GM19035 (cell line): Measurements from ENCODE around the gene GRM7.

Experiments
- ATAC-seq: cut with Tn5 transposase; IDR thresholded peaks from one replicate; pipeline ENCODE4 v1.9.1; 2021; ENCODE audit not compliant: unreplicated experiment

The GRM7 gene

DNA sequence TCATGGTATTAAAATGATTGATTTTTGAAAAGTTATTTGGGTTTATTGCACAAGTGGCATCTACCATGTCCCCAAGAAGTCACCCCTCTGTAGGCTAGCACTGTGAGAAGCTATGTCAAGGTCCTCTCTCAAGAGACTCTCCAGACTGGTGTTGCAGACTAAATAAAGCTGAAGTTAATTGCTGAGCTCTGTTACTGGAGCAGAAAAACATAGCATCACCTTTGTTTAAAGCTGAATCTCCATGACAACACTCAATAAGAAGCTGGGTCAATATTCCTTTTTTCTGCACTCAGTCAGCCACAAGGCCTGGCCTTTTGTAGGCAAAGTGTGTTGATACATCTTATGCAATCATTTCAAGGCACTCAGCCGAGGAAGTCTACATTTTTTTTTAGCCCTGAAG is 834.1 kb downstream of the GRM7 start:
- no peak for ATAC-seq

DNA sequence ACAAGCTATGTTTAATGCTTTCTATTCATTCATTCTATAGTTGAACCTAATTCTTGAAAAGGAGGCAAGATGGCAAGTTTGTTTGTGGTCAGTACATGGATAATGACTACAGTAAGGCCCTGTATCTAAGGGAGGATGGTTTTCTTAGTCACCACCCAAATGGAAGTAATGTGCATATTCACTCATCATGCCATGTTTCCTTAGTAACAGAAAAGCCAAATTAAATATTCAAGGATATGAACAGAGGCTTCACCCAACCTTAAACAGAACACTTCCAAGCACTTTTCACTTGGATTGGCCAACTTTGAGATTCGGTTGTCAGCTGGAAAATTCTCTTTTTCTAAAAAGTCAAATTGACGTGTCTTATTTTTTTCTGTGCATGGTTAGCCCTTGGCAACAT is 835.4 kb downstream of the GRM7 start:
- ATAC-seq: no peak

DNA sequence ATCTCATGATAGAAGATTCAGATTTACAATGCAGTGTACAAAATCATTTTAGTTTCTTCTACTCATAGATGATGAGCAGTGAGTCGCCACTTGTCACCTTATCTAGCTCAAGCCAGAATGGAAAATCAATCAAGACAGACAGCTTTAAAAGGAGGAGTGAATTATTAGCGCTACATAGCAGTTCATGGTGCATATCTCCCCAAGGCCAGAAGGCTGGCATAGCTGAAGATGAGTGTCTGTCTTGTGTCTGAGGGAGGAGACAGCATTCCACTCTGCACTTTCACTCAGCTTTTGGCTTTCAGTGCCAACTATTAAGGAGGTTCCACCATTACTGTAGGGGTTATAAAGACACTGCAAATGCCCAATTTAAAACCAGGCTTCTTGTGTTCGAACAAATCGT is 836.6 kb downstream of the GRM7 start:
- ATAC-seq: no peak

DNA sequence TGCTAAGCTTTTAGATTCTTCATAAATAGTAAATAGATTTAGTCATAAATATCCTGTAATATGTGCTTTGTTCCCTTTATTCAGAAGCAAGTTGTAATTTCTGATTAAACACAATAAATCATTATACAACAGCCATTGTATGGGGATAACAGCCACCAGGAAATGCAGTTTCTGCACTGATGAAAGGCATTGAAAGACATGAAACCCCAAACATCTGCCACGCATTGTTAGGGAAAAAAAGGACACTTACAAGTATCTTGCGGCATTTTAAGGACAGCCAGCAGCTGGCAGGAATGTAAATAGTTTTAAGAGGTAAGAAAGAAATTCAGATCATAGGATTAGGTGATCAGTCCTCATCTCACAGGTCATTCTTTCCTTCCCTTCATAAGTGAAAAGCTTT is 839.6 kb downstream of the GRM7 start:
- no peak for ATAC-seq

DNA sequence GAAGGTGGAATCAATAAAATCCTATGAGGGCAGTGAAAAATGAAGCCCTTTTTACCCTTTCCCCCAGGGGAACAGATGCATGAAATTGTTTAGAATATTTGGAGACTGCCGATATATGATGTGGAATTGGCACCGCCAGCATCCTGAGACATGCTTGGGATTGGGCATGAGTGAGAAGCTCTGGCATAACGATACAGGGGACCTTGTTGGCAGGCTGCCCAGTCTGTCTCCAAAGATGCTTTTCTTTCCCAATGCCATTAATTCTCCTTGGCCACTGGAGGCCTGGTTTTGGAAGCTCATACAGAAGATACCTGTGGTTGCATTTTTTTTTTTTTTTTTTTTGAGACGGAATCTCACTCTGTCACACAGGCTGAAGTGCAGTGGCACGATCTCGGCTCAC is 840.1 kb downstream of the GRM7 start:
- ATAC-seq: no peak

DNA sequence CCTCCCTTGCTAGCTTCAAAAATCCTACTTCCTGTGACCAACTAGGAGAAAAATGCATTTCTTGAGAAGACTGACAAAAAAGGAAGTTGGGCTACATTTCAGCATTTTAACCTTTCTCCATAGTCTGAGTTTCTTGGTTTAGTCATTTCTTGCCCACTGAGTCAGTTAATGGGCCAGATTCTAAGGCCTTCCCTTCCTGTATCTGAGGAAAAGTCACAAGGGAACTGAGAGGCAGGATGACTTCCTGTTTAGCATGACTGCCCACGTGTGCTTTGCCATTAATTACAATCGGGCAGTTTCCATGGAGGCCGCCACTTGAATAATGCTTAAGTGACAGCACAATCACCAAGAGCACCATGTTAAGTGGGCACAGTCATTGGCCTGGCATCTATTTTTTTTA is 846.3 kb downstream of the GRM7 start:
- no peak for ATAC-seq

DNA sequence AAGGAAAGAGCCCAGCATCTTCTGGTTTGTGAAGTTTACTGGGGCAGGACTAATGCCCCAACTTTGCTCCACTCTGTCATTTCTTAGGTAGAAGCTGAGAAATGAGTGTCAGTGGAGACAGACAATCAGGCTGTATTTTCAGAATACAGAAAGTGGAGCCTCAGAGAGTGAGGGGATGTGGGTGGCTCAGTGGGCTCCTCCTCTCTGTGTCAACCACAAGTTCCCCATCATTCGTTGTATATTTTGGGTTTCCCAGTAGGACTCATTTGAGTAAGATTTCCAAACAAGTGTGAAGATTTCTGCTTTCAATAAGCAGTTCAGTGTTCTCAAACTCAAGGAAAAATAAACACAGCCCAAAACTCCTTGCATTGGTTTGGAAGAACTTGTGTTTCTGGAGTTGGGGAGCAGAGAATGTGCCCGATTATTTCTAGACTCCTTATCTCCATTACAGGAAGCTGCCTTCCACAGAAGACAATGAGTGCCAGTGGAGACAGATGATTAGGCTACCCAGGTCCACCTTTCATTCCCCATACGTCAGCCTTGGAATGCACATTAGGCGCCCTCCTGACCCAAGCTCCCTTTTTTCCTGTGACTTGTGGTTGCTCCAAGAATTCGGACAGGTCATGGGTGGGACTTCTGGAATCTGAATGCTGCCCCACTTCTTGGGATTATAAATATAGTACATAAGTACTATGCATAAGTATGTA is 848.6 kb downstream of the GRM7 start:
- ATAC-seq: no peak

DNA sequence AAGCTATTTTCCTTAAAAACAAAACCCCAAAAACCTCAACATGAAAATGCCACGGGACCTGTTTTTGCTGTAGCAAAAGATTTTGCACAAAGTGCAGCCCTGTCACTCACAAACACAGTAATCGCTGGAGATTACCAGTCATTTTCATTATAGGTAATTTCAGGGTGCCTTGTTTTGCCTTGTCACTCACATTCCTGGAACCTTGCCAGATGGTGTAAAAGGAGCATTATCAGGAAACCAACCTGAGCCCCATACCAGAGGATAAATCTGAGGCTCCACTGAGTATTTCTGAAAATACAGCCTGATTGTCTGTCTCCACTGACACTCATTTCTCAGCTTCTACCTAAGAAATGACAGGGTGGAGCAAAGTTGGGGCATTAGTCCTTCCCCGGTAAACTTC is 849.4 kb downstream of the GRM7 start:
- no peak for ATAC-seq

DNA sequence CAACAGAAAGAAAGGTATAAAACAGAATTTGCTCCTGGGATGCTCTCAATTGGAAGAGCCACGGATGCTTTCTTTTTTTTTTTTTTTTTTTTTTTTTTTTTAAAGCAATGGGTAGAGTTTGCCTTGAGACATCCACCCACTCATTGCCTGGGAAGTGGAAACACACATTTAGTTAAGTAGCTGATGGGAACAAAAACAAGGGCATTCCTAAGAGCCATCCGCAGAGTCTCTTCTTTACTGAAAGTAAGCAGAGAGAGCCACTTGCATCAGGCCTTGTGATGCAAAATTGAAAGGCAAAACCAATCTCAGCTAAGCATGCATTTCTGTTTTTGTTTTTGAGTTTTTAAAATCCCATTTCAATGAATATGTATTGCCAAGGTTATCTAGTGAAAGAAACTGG is 852.8 kb downstream of the GRM7 start:
- no peak for ATAC-seq

DNA sequence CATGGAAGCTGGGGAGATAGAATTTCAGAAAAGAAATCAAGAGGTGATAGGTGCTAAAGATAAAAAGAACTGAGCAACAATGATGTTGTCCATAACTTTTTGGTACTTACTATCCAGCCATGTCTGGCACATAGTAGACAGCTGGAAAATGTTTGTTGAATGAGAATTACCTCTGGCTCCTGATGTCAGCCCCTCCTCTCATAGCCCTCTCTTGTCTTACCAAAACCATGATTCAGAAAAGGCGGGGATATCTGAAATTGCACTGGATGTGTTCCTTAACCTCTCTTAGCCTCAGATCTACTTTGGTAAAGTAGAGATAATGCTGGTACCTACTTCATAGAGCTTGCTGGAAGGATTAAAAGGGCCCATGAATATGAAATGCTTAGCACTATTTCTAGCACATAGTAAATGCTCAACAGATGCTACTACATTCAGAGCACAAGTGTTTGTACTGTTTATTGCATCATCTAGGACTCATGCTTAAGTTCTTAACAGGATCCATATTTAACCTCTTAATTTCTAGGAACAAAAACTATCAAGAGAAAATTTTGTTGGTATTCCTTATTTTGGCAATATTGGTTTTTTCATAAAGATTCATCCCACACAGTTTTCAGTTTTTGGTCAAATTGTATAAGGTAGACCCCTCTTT is 859.9 kb downstream of the GRM7 start:
- ATAC-seq: no peak

DNA sequence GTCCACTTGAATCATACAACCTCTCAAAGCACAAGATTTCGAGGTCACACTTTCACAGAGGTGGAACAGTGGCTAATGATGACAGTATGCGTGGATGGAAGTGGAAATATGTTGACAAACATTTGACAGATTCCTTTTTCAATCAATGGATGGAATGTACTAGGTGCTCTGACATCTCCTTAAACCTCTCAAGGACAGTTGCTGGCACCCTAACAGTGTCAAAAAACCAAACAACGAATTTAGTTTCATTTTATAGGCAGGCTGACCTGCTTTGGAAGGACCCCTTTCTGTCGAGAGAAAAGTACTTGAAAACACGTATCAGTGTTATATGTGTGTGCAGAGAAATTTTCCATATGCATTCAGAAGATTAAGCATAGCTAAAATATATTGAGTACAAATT is 861.0 kb downstream of the GRM7 start:
- ATAC-seq: no peak

DNA sequence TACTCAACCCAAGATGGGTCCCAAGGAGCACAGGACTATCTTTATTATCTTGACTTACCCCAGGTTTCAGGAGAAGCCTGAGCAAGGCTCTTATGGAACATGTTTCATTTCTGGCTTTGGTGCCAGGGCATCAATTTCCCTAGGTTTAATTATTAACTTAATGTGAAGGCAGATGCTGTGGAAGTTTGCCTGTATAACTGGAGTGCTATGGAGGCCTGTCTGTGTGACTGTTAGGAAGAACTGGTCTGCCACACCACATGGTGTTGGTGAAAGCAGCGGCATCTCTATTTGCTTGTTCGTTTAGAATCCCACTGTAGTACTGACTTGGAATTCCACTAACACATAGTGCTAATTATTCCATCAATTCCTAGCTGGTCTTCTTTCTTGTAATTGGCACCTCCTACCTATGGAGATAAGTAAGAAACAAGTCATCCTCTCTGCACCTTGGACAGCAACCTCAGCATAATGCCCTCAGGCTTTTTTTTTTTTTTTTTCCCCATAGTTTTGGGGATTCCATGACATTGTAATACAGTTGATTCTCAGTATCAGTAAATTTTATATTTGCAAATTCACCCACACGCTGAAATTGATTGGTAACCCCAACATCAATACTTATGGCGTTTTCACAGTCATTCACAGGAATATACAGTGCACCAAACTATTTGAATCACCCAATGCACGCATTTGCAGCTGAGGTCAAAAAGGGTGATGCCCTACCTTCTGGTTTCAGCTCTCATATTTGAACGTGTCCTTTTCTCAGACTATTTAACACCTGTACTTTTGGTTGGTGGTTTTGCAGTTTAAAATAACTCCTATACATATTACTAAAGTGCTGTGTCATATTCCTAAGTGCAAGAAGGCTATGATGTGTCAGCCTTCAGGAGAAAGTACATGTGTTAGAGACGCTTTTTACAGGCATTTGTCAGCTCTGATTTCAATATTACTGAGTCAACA is 867.9 kb downstream of the GRM7 start:
- no peak for ATAC-seq

DNA sequence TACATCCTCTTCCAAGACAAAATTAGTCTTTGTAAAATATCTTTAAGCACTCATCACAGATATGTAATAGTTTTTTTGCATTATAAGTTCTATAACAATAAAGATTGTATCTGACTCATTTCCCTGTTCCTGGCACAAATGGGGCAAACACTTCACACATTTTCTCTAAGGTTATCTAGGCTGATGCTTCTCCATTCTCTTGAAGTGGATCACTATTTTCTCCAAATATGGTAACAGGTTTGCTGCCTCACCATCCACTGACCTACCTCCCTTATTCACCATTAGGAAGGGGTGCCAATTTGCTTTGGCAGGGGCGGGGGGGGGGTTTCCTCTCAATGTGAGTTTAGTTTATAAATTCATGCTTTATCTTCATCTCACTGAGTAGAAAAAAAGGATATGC is 873.0 kb downstream of the GRM7 start:
- no peak for ATAC-seq

DNA sequence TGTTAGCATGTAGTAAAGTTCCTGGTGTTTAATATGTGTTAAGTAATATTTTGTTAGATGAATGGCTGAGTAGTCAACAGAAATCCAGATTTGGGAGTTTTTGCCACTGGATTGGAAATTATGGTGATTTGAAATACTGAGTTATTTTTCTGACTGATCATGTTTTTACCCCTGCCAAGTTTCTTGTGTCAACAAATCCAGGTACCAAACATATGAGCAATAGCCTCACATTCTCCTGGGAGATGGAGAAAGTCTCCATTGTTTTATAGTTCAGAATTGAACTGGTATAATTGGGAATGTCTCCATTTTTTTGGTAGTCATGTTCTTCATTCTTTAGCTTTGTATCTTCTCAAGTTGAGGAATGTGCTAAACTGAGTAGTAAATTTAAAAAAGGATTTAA is 873.5 kb downstream of the GRM7 start:
- ATAC-seq: no peak

DNA sequence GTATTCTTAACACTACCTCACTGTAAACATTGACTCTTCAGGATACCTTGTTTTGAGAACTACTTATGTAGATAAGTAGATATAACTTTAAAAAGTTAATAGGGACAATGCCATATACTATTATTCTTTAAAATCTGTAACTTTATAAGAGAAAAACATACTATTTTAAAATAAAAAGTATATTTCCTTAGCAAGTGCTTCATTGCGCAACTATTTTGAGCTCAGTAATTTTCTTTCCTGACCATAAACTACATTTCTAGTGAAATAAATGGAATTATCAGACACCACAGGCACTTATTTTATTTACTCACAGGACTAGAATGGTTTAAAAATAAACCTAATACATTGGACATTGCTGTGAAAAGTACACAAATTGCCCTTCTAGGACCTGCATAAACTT is 876.3 kb downstream of the GRM7 start:
- ATAC-seq: no peak

DNA sequence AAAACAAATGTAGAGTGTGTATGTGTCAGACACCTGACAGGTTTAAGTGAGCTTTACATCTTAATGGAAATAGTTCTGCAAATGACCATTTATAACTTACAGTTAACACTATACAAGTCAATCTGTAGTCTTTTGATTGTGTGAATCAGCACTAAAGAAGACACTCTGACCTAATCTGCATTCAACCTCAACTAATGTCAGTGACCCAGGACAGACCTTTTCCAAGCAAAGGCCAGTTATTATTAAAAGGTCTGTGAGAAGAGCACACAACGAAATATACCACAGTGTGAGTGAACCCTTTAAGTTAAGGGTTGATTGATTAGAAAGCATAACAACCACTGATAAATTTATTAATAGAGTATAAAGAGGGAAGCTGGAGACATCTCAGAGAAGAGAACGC is 878.8 kb downstream of the GRM7 start:
- ATAC-seq: no peak

DNA sequence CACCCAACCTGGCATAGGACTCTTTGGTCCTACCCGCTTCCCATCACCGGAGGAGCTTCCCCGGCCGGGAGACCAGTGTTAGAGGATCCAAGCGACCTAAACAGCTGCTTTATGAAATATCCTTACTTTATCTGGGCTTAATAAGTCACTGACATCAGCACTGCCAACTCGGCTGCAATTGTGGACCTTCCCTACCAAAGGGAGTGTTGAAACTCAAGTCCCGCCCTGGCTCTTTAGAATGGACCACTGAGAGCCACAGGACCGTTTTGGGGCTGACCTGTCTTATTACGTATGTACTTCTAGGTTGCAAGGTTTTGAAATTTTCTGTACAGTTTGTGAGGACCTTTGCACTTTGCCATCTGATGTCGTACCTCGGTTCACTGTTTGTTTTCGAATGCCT is 879.5 kb downstream of the GRM7 start:
- no peak for ATAC-seq

DNA sequence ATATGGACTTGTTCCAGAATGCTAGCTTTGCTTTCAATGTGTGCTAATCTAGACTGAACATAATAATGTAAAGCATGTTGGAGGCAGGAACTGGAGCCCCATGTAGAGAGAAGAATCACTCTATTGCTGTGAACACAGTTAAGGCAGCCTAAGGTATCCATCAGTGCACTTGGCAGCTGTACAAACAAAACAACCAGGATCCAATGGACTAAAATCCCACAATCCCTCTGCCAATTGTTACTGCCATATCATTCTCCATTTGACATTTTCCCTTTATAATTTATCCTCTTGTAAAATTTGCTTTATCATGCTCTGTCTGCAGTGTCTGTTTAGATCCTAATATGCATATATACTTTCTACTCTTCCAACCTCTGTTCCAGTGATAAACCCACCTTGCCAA is 883.9 kb downstream of the GRM7 start:
- no peak for ATAC-seq

DNA sequence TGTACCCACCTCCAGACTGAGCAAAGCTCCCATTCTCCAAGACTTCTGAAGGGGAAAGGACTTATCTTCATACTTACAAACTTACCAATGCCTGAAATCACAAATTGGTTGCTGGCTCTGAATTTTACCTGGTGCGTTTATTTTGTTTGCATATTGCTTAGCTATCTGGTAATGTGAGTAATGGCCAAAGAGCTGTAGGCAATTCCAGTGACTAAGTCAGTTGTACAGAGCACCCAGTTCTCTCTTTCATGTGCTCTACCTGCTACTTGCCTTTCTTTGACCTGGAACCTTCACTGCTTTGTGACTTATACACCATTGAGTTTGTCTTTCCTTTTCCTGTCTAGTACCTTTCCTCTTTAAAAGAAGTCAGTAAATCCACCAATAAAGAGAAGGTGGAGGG is 884.8 kb downstream of the GRM7 start:
- no peak for ATAC-seq

DNA sequence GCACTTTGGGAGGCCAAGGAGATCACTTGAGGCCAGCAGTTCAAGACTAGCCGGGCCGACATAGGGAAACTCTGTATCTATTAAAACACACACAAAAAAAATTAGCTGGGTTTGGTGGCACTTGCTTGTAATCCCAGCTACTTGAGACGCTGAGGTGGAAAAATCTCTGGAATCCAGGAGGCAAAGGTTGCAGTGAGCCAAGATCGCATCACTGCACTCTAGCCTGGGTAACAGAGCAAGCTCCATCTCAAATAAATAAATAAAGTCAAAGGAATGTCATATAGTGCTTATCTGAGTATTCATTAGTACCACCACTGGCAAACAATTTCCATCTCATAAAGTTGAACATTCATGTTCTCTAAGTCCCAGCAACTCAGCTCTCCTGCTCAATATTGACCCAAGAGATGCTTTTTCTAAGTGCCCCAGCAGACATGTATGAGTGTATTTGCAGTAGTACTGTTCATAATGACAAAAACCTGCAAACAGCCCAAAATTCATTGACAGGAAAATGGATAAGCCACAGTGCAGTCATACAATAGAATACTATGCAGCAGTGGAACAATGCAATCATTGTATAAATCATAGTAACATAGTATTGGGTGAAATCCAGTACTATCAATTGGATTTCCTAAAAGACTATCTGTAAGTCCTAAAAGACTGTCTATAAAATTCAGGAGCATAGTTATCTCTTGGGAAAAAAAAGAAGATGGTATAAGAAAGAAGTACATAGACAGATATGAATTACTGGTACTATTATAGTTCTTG is 889.2 kb downstream of the GRM7 start:
- no peak for ATAC-seq

DNA sequence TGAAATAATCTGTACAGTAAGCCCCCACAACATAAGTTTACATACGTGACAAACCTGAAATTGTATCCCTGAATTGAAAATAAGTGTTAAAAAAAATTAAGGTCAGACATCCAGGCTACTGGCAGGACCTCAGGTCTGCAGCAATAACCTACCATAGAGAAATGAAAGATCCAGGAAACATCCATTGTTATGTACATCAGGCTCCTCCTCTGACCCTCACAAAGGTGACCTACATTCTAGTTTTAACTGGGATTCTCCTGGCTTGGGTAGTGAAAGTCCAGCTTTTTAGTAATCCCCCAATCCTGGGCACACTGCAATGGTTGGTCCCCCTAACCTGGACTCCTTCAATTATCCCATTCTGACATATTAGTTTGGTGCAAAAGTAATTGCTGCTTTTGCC is 891.1 kb downstream of the GRM7 start:
- no peak for ATAC-seq
